GM19463 (cell line): ENCODE results near the gene SEMA5B.

Experiments
- ATAC-seq: cut with Tn5 transposase; IDR thresholded peaks from one replicate; pipeline ENCODE4 v1.9.1; 2021; ENCODE audit warnings: mild to moderate bottlenecking, moderate library complexity; ENCODE audit not compliant: unreplicated experiment

SEMA5B gene

DNA sequence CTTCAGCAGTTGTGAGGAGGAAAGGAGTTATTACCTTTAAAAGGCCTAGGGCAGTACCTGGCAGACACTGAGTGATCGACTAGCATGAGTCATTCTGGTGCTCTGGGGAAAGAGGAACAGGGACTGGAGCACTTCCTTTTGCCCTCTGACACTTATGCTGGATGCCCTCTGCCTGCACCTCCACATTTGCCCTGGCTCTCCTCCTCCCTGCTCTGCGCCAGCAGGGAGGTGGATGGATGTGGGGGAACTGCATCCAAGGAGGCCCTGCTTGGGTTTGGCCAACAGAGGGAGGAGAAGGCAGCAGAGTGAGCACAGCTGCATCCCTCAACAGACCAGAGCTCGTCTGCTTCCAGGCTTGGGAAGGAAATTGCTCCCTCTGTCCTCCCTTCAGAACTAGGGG, 75.0 kb downstream of the SEMA5B start:
- ATAC-seq, result peak; percentile 89

- ATAC-seq, result no peak
Measured at GRCh38 chr3:122948408-122948807, 79.2 kb downstream of the SEMA5B start.

GRCh38 chr3:122947738-122948137, 79.8 kb downstream of the SEMA5B start:
- no peak for ATAC-seq

GRCh38 chr3:122947196-122947595, 80.4 kb downstream of the SEMA5B start:
- ATAC-seq, result no peak

DNA sequence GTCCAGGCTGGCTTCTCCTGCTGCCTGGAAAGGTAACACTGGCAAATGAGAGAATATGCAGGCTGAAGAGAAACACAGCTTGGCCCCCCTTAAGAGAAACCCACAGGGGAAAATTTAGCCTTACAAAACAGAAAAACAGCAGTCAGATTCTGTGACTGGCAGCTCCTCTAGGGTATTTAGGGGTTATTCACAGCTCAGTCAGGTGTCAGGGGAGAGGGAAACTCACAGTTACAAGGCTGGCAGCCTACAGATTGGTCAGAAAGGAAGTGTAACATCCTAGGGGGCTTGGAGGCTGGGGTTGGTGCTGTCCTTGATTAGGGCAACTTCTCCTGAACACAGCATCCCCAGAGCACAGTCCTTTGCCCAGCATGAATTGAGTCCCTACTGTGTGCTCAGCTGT, 81.4 kb downstream of the SEMA5B start:
- no peak for ATAC-seq

GRCh38 chr3:122945230-122945629, 82.3 kb downstream of the SEMA5B start:
- no peak for ATAC-seq

DNA sequence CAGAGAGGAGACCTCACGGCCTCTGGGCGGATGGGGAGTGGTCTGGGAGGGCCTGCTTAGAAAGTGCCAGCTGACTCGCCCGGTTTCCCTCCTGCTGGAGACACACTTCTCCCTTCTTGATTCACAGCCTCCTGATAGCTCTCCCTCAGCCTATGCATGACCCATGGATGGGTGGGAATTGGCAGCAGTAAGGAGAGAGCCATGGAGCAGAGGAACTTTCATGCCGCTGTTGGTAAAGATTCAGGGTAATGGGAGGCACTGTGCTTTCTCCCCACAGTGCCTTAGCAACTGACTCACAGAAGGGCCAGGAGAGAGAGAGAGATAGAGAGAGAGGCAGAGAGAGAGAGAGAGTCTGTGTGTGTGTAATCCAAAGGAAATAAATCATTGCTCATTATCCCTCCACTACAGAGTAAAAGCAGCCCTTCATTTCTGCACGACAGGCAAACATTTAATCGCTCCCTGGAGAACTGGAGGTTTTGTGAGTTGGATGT, 82.8 kb downstream of the SEMA5B start:
- ATAC-seq, result no peak

DNA sequence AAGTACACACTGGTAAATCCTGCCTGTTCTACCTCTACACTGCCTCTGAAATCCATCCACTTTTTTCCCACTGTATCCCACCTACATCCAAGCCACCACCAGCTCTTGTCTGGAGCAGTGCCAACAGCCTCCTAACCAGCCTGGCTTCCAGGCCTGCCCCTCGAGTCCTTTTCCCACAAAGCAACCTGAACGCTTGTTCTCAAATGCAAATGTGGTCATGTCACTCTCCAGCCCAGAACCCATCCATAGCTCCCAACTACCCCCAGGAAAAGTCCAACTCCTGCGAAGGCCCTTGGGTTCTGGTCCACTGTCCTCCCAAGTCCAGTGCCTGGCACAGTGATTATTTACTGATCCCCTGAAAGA, 83.8 kb downstream of the SEMA5B start:
- no peak for ATAC-seq

DNA sequence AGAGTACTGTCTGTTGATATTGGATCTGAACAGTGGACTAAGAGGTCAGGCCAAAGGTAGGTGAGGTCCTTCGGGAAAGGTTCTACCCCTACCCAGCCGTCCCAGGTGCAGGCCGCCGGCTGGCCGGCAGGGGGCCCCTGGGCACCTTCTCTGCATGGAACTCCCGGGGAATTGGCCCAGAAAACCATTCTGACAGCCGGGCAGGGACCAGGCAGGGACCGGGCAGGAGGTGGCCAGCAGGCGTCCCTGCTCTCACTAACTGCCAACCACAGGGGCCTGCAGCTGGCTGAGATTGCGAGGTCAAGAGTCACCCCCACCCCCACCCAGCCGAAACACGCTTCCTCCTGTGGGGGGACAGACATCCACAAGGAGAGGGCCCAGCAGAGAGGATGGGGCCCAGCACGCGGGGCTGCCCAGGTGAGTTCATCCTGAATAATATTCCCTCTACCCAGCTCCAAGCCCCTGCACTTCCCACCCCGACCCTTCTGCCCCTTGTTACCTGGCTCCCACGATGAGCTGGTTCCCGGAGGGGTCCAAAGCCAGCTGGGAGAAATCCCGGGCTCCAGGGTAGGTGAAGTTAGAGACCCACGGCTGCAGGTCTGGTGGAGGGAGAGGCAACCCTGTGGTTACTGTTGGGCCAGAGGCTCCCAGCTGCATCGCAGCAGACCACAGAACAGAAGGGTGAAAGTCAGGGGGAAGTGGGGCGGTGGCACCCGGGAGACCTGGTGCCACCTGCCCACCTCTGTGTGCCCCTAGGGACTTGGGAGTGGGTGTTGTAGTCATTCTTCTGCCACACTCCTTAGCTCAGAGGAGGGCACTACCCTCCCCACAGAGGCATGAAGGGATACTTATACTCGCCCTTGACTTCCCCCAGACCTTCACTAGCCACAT, 84.4 kb downstream of the SEMA5B start:
- ATAC-seq, result no peak

DNA sequence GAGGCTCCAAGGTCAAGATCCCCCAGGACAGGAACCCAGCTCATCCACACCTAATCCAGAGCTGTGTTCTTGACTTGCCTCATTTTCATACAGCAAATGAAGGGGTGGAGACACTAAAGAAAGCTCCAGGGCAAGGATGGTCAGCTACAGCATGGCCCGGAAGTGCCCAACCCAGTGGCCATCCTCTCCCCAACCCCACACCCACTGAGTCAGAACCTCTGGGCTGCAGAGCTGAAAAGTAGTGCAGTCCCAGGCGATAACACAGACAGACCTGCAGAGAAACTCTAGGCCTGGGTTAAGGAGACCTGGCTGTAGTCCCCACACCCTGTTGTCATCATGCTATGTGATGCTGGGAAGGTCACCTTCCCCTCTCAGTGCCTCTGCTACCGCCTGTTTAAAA, 85.3 kb downstream of the SEMA5B start:
- ATAC-seq, result no peak

- no peak for ATAC-seq
Measured at GRCh38 chr3:122941228-122942206, 86.0 kb downstream of the SEMA5B start.

- ATAC-seq, result no peak
Measured at GRCh38 chr3:122940628-122941086, 86.9 kb downstream of the SEMA5B start.

GRCh38 chr3:122938783-122939425, 88.7 kb downstream of the SEMA5B start:
- no peak for ATAC-seq

GRCh38 chr3:122937745-122938144, 89.8 kb downstream of the SEMA5B start:
- no peak for ATAC-seq

DNA sequence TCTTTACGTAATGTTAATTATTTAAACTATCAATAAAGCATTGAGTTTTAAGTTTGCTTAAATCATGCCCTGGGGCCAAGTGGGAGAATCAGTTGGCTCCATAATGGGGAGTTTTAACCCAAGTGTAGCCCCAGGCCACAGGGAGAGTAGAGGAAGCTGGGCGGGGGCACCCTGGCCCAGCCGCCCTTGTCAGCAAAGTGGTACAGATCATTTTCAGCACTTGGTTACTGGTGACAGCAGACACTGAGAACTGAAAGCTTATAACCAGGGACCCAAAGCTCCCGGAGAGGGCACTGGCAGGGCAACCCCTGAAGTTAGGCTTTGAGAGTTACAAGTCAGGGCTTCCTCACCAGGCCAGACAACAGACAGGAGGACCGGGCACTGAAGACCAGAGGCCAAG, 90.6 kb downstream of the SEMA5B start:
- no peak for ATAC-seq

DNA sequence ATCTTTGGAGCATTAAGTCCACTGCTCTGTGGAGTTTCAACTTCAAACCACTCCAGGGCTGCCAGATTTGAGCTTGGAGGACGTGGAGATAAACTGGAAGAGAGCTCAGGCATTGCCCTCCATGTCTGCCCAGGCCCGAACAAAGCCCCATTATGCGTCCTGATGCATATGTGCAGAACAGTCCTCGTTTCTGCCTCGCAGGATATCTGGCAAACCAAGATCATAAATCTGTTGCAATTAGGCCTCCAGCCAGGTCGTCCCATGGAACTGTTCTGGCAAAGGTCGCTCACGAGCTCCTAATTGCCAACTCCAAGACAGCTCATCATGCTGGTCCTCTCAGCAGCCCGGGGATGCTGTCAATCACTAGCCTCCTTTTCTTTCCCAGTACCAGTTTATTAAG, 91.2 kb downstream of the SEMA5B start:
- ATAC-seq, result no peak

- no peak for ATAC-seq
Measured at GRCh38 chr3:122934251-122934650, 93.3 kb downstream of the SEMA5B start.

DNA sequence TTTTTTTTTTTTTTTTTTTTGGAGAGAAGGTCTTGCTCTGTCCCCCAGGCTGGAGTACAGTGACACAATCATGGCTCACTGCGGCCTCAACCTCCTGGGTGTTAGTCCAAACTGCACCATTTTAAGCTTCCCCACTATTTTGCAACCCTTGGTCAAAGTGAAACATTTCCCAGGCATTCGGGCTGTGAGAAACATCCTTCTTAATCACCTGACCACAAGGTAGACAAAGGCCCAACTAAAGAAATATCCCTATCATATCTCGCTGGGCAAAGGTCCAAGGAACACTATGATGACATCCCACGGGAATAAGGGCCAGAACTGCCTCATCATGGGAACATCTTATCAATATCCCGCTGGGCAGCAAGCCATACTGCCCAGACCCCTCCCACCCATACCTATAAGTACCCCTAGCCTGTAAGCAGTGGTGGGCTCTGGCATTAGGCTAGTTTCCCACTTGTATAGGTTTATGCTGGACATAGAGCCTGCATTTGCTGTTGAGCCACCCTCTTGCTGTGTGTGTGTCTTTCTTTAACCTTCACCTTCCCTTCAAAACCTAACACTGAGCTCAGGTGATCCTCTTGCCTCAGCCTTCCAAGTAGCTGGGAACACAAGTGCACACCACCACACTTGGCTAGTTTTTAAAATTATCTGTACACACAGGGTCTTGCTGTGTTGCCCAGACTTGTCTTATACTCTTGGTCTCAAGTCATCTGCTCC, 95.2 kb downstream of the SEMA5B start:
- ATAC-seq, result no peak

- ATAC-seq, result no peak
Measured at GRCh38 chr3:122931636-122932035, 95.9 kb downstream of the SEMA5B start.
